Measurements from ENCODE around the gene PACS2. TPM values are rescaled to one million over a fixed set of nuclear protein-coding genes. Genes with fewer than 3 reads are reported as not detected.
A peak's percentile ranks its signal among the peaks of the same experiment; 100 is the strongest.
"Not testable (repeated sequence)": the region's sequence is repeated elsewhere in the genome, so short reads cannot be mapped to it uniquely, and the experiment has no call there.

PACS2 gene
- total and polyA plus RNA-seq, 4 experiments from 2014 or later = 1.9 to 76.6 (median 39.3) TPM

DNA sequence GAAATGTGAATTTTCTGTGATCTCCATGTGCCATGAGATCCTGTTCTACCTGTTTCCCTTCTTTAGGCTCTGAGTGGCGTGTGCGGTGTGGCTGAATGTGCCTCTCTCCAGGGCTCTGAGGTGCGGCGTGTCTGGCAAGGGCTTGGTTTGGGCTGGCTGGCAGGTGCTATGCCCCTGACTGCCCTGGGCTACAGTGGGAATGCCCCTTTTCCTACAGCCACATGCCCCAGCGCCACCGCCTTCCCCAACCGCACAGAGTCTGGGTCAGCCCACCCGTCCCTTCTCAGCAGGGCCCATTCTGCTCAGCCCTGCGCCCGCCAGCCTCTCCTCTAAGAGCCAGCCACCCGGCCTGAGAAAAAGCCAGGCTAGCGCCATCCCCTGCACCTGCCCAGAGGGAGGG is 41.5 kb upstream of the PACS2 start:
- intact Hi-C loops (cut with micrococcal nuclease) = no loop called here
- Mint-ChIP-seq H3K4me1 (peaks cover 0 to 4% (median 2%) of the 10 kb centered on the region in 4 donors), H3K9me3 (peaks cover 0 to 2% (median 0%) of the 10 kb centered on the region in 8 donors), H3K4me3 (no peak overlapping the region), H3K27me3 (no peaks in the 10 kb centered on the region), H3K36me3 (peaks cover 0 to 5% of the 10 kb centered on the region in 2 donors), H3K27ac (peak overlapping the region in 1 of 7 donors; percentile 15)
- POLR2A ChIA-PET (ENCODE audit: partially characterized antibody) = no interaction called here
- H3K4me1 ChIP-seq (ENCODE audit: insufficient read depth, low read length) = no peaks in the 10 kb centered on the region
- no peak for DNase-seq
- no peak overlapping the region for H3K27ac ChIP-seq (ENCODE audit: low read depth, low read length)
- no peaks in the 10 kb centered on the region for H3K36me3 ChIP-seq (ENCODE audit: insufficient read depth, low read length)
- no peak overlapping the region for H3K4me3 ChIP-seq (ENCODE audit: low read length in 2 of 2)
- CTCF ChIA-PET (ENCODE audit: partially characterized antibody) = no interaction called here
- H3K9me3 ChIP-seq (ENCODE audit: control insufficient read depth in 1 of 2, low read length in 2 of 2) = no peaks in the 10 kb centered on the region
- no peaks in the 10 kb centered on the region for H3K27me3 ChIP-seq (ENCODE audit: insufficient read depth, low read length)

DNA sequence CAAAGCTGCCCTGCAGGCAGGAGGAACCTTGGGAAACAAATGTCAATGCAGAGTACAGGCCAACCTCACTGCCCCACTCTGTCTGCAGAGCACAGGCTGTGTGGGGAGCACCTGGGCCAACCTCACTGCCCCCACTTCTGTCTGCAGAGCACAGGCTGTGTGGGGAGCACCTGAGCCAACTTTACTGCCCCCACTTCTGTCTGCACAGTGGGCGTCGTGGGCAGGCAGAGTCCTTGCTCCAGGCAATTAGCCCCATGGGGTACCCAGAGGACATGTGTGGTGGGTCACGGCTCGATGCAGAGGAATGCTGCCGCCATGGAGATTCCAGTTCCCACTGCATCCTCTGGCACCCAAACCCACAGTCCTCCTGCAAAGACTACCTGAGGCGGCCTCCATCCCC is 39.9 kb upstream of the PACS2 start:
- ChIA-PET CTCF (ENCODE audit: partially characterized antibody) (interaction anchor here (1.4 kb wide), 2 partner anchors 22 to 185 kb away, joined by 3 read pairs; no protein-coding TSS in a partner anchor), POLR2A (ENCODE audit: partially characterized antibody) (interaction anchor here (1.4 kb wide), 1 partner anchor 27 kb away, joined by 3 read pairs; no protein-coding TSS in a partner anchor)
- Histone ChIP-seq H3K27me3 (ENCODE audit: insufficient read depth, low read length) (no peaks in the 10 kb centered on the region), H3K27ac (ENCODE audit: low read depth, low read length) (no peak overlapping the region), H3K9me3 (ENCODE audit: control insufficient read depth in 1 of 2, low read length in 2 of 2) (no peaks in the 10 kb centered on the region), H3K36me3 (ENCODE audit: insufficient read depth, low read length) (no peaks in the 10 kb centered on the region), H3K4me1 (ENCODE audit: insufficient read depth, low read length) (no peaks in the 10 kb centered on the region), H3K4me3 (ENCODE audit: low read length in 2 of 2) (no peak overlapping the region)
- peaks cover 0 to 2% (median 0%) of the 10 kb centered on the region in 8 donors for H3K9me3 Mint-ChIP-seq
- intact Hi-C loops (cut with micrococcal nuclease) = no loop called here
- no peak for DNase-seq
- peaks cover 0 to 7% (median 4%) of the 10 kb centered on the region in 4 donors for H3K4me1 Mint-ChIP-seq
- H3K27ac Mint-ChIP-seq = no peak overlapping the region
- H3K36me3 Mint-ChIP-seq = peaks cover 0 to 3% of the 10 kb centered on the region in 2 donors
- no peaks in the 10 kb centered on the region for H3K27me3 Mint-ChIP-seq
- no peak overlapping the region for H3K4me3 Mint-ChIP-seq

DNA sequence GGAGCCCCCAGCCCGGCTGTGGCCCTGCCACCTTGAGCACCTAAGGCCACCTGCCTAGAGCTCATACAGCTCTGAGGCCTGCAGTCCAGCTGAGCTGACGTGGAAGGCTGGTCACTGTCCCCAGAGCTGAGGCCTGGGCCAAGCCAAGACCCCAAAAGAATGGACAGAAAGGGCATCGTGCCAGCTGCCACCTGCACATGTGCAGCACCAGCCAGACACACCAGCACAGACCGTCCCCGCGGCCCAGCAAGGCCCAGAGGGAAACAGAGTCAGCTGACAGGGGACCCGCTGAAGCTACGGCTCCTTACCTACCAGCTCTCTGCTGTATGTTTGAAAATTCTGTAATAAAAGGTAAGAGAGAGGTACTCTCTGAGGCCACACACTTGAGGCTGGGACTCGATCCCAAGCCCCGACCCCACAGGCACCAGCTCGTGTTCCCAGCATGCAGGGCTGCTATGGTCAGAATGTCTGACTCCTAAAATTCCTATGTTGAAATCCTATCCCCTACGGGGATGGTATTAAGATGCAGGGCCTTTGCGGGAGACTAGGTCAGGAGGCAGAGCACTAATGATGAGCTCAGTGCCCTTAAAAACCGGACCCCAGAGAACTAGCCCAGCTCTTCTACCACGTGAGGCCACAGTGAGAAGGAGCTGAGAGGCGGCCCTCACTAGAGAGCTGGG is 39.1 kb upstream of the PACS2 start:
- Histone ChIP-seq H3K9me3 (ENCODE audit: control insufficient read depth in 1 of 2, low read length in 2 of 2) (no peaks in the 10 kb centered on the region), H3K27me3 (ENCODE audit: insufficient read depth, low read length) (no peaks in the 10 kb centered on the region), H3K36me3 (ENCODE audit: insufficient read depth, low read length) (no peaks in the 10 kb centered on the region), H3K27ac (ENCODE audit: low read depth, low read length) (no peak overlapping the region), H3K4me1 (ENCODE audit: insufficient read depth, low read length) (no peaks in the 10 kb centered on the region), H3K4me3 (ENCODE audit: low read length in 2 of 2) (no peak overlapping the region)
- ChIA-PET POLR2A (ENCODE audit: partially characterized antibody) (interaction anchor here (1.4 kb wide), 1 partner anchor 26 kb away, joined by 3 read pairs; no protein-coding TSS in a partner anchor), CTCF (ENCODE audit: partially characterized antibody) (interaction anchor here (1.4 kb wide), 2 partner anchors 21 to 185 kb away, joined by 3 read pairs; no protein-coding TSS in a partner anchor)
- no peak for DNase-seq
- peaks cover 0 to 2% (median 0%) of the 10 kb centered on the region in 8 donors for H3K9me3 Mint-ChIP-seq
- H3K27ac Mint-ChIP-seq = peak overlapping the region in 3 of 7 donors; percentile 29 to 41 (median 36)
- peaks cover 0 to 8% (median 4%) of the 10 kb centered on the region in 4 donors for H3K4me1 Mint-ChIP-seq
- no peaks in the 10 kb centered on the region for H3K27me3 Mint-ChIP-seq
- H3K4me3 Mint-ChIP-seq = no peak overlapping the region
- intact Hi-C loops (cut with micrococcal nuclease) = no loop called here
- peaks cover 0 to 3% of the 10 kb centered on the region in 2 donors for H3K36me3 Mint-ChIP-seq

DNA sequence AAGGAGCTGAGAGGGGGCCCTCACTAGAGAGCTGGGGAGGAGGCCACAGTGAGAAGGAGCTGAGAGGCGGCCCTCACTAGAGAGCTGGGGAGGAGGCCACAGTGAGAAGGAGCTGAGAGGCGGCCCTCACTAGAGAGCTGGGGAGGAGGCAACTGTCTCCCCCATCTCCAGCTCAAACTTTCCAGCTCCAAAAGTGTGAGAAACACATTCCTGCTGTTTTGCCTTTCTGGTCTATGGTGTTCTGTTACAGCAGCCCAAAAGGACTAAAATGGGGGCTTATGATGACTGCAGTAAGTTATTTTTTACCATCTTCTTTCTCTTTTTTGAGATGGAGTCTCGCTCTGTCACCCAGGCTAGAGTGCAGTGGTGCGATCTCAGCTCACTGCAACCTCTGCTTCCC is 37.1 kb upstream of the PACS2 start:
- H3K4me3 ChIP-seq (ENCODE audit: low read length in 2 of 2); CTCF ChIA-PET (ENCODE audit: partially characterized antibody); H3K27me3 ChIP-seq (ENCODE audit: insufficient read depth, low read length); H3K36me3 Mint-ChIP-seq; intact Hi-C loops (cut with micrococcal nuclease); H3K4me1 ChIP-seq (ENCODE audit: insufficient read depth, low read length); POLR2A ChIA-PET (ENCODE audit: partially characterized antibody); H3K4me3 Mint-ChIP-seq; H3K9me3 ChIP-seq (ENCODE audit: control insufficient read depth in 1 of 2, low read length in 2 of 2); H3K9me3 Mint-ChIP-seq; H3K27ac ChIP-seq (ENCODE audit: low read depth, low read length); H3K36me3 ChIP-seq (ENCODE audit: insufficient read depth, low read length); H3K27me3 Mint-ChIP-seq; DNase-seq: not testable (repeated sequence)
- Mint-ChIP-seq H3K4me1 (peaks cover 6 to 18% (median 8%) of the 10 kb centered on the region in 4 donors), H3K27ac (peak overlapping the region in 1 of 7 donors; percentile 47)

DNA sequence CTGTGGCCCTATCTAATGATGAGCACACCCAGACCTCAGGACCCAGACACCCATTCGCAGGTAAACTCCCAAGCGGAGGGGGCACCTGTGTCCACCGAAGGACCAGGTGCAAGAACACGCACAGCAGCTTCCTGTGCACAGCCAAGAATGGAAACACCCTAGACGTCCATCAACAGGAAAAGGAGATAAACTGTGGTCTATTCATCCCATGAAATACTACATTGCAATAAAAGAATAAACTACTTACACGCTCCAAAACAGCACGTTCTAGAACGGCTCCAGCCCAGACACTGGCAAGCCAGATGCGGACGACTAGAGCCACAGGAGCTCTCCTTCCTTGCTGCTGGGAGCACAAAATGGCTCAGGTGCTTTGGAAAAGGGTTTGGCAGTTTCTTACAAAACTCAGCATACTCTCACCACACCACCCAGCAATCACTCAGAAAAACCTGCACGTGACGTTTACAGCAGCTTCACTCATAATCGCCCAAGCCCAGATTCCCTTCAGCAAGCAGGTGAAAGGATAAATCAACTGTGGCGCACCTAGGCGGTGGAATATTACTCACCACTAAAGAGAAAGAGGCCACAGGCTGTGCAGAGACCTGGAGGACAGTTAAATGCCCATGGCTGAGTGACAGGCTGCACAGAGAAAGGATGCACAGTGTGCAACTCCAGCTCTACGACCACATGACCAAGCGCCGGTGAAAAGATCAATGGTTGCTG is 34.7 kb upstream of the PACS2 start:
- H3K36me3 ChIP-seq (ENCODE audit: insufficient read depth, low read length) = no peaks in the 10 kb centered on the region
- H3K27ac Mint-ChIP-seq = peak overlapping the region in 1 of 7 donors; percentile 59
- no peaks in the 10 kb centered on the region for H3K4me1 ChIP-seq (ENCODE audit: insufficient read depth, low read length)
- H3K4me3 Mint-ChIP-seq = no peak overlapping the region
- no peak overlapping the region for H3K4me3 ChIP-seq (ENCODE audit: low read length in 2 of 2)
- intact Hi-C loops (cut with micrococcal nuclease) = no loop called here
- H3K27me3 Mint-ChIP-seq = no peaks in the 10 kb centered on the region
- peaks cover 15 to 34% (median 21%) of the 10 kb centered on the region in 4 donors for H3K4me1 Mint-ChIP-seq
- no peaks in the 10 kb centered on the region for H3K9me3 Mint-ChIP-seq
- no peak for DNase-seq
- H3K27ac ChIP-seq (ENCODE audit: low read depth, low read length) = no peak overlapping the region
- H3K36me3 Mint-ChIP-seq = peaks cover 3 to 7% of the 10 kb centered on the region in 2 donors
- ChIA-PET POLR2A (ENCODE audit: partially characterized antibody) (no interaction called here), CTCF (ENCODE audit: partially characterized antibody) (no interaction called here)
- H3K27me3 ChIP-seq (ENCODE audit: insufficient read depth, low read length) = no peaks in the 10 kb centered on the region
- H3K9me3 ChIP-seq (ENCODE audit: control insufficient read depth in 1 of 2, low read length in 2 of 2) = no peaks in the 10 kb centered on the region

DNA sequence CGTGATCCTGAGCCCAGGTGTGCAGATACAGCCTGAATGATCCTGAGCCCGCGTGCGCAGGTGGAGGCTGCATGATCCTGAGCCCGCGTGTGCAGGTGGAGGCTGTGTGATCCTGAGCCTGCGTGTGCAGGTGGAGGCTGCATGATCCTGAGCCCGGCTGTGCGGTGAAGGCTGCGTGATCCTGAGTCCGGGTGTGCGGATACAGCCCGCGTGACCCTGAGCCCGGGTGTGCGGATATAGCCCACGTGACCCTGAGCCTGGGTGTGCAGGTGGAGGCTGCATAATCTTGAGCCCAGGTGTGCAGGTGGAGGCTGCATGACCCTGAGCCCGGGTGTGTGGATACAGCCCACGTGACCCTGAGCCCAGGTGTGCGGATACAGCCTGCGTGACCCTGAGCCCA is 34.0 kb upstream of the PACS2 start:
- DNase-seq = no peak
- Mint-ChIP-seq H3K27ac (no peak overlapping the region), H3K36me3 (peaks cover 4 to 12% of the 10 kb centered on the region in 2 donors), H3K27me3 (no peaks in the 10 kb centered on the region), H3K4me3 (no peak overlapping the region), H3K9me3 (no peaks in the 10 kb centered on the region), H3K4me1 (peaks cover 17 to 38% (median 24%) of the 10 kb centered on the region in 4 donors)
- no peak overlapping the region for H3K4me3 ChIP-seq (ENCODE audit: low read length in 2 of 2)
- ChIA-PET CTCF (ENCODE audit: partially characterized antibody) (no interaction called here), POLR2A (ENCODE audit: partially characterized antibody) (no interaction called here)
- H3K4me1 ChIP-seq (ENCODE audit: insufficient read depth, low read length) = no peaks in the 10 kb centered on the region
- H3K9me3 ChIP-seq (ENCODE audit: control insufficient read depth in 1 of 2, low read length in 2 of 2) = no peaks in the 10 kb centered on the region
- no peaks in the 10 kb centered on the region for H3K36me3 ChIP-seq (ENCODE audit: insufficient read depth, low read length)
- no peak overlapping the region for H3K27ac ChIP-seq (ENCODE audit: low read depth, low read length)
- intact Hi-C loops (cut with micrococcal nuclease) = no loop called here
- H3K27me3 ChIP-seq (ENCODE audit: insufficient read depth, low read length) = no peaks in the 10 kb centered on the region

DNA sequence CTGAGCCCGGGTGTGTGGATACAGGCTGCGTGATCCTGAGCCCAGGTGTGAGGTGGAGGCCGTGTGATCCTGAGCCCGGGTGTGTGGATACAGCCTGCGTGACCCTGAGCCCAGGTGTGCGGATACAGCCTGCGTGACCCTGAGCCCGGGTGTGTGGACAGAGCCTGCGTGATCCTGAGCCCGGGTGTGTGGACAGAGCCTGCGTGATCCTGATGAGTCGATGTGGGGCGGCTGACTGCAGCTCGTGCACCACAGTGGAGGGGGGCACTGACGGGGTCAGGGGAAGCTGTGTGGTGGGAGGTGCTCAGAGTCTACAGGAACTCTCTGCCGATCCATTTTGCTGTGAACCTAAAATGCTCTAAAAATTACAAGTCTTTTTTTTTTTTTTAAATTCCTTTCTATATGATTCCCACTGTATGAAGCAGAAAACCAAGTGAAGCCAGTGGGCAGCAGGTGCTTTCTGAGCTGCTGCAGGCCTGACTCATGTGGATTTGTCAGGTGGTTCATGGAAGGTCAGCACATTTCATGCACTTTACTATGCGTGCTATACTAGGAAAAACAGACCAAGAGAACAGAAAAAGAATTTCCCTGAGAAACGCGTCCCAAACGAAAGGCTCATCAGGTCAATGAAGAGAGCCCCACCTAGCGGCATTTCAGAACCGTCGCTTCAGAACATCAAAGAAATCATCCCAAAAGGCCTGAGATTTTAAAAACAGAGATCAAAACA is 33.0 kb upstream of the PACS2 start:
- CTCF ChIA-PET (ENCODE audit: partially characterized antibody) = no interaction called here
- H3K4me1 Mint-ChIP-seq = peaks cover 18 to 48% (median 26%) of the 10 kb centered on the region in 4 donors
- peaks cover 4 to 15% of the 10 kb centered on the region in 2 donors for H3K36me3 Mint-ChIP-seq
- H3K27ac Mint-ChIP-seq = peak overlapping the region in 2 of 7 donors; percentile 68 to 85
- peak in 4 of 5 donors; percentile 26 to 42 (median 34) for DNase-seq
- intact Hi-C loops (cut with micrococcal nuclease) = loop anchor here (1.0 kb wide), 1 partner anchor 79 kb away; no protein-coding TSS in a partner anchor
- H3K4me3 Mint-ChIP-seq = no peak overlapping the region
- Histone ChIP-seq H3K4me3 (ENCODE audit: low read length in 2 of 2) (no peak overlapping the region), H3K9me3 (ENCODE audit: control insufficient read depth in 1 of 2, low read length in 2 of 2) (no peaks in the 10 kb centered on the region), H3K27ac (ENCODE audit: low read depth, low read length) (no peak overlapping the region), H3K36me3 (ENCODE audit: insufficient read depth, low read length) (no peaks in the 10 kb centered on the region), H3K4me1 (ENCODE audit: insufficient read depth, low read length) (no peaks in the 10 kb centered on the region), H3K27me3 (ENCODE audit: insufficient read depth, low read length) (no peaks in the 10 kb centered on the region)
- H3K9me3 Mint-ChIP-seq = no peaks in the 10 kb centered on the region
- POLR2A ChIA-PET (ENCODE audit: partially characterized antibody) = interaction anchor here (0.5 kb wide), 1 partner anchor 193 kb away, joined by 3 read pairs; no protein-coding TSS in a partner anchor
- no peaks in the 10 kb centered on the region for H3K27me3 Mint-ChIP-seq

Measured in CD4-positive, alpha-beta memory T cell (primary cell).